Prostate gland (tissue), 2 donors: Measurements from ENCODE around the gene TMEM117. TPM values are rescaled to one million over a fixed set of nuclear protein-coding genes. Genes with fewer than 3 reads are reported as not detected.

Source experiments
- DNase-seq: peaks from one replicate; pipeline ENCODE4 v3.0.0-alpha.2; 2019; ENCODE audit warnings: low spot score
- H3K27ac ChIP-seq, 2 donors: fragments of 200-600 bp; sonication (generic); 2 replicates each; pipeline ENCODE4 v1.5.1; 2017 to 2019
- H3K27me3 ChIP-seq: fragments of 200-600 bp; sonication (generic); replicated peaks from 2 replicates; pipeline ENCODE4 v1.5.1; 2019; ENCODE audit not compliant: insufficient read depth
- H3K36me3 ChIP-seq, 2 donors: fragments of 200-600 bp; sonication (generic); 1 replicate in 1 of 2; 2 replicates in 1 of 2; pipeline versions ENCODE4 v1.5.1 to v1.8.1; 2017 to 2019
- H3K4me1 ChIP-seq: fragments of 200-600 bp; sonication (generic); replicated peaks from 2 replicates; pipeline ENCODE4 v1.5.1; 2019
- H3K4me3 ChIP-seq, 2 donors: fragments of 200-600 bp; sonication (generic); 2 replicates each; pipeline ENCODE4 v1.5.1; 2017 to 2019
- H3K9me3 ChIP-seq: fragments of 200-600 bp; sonication (generic); 2 replicates; pipeline ENCODE4 v1.5.1; 2017
- POLR2A ChIP-seq: fragments of 450-650 bp; IDR thresholded peaks from one replicate; pipeline ENCODE4 v1.6.1; 2016; ENCODE audit warnings: antibody characterized with exemption, mild to moderate bottlenecking
- POLR2AphosphoS5 ChIP-seq: sonication (generic); formaldehyde crosslinking; IDR thresholded peaks from one replicate; pipeline ENCODE4 v1.6.1; 2017; ENCODE audit warnings: antibody characterized with exemption
- WGBS: methylation state at CpG from one replicate; pipeline ENCODE4 v1.1.5; 2018; 5-methylcytosine and 5-hydroxymethylcytosine counted together
- intact Hi-C: fragments of 100-400 bp; cut with DNase I; formaldehyde crosslinking; loops from one replicate; pipeline ENCODE4 v1.14.2; 2022
- total RNA-seq, 2 donors: library from RNA; depleted of rRNA; stranded (reverse); fragments of >200 nt; gene quantifications; one replicate each; pipeline ENCODE4 v1.1.0, GENCODE V29; 2016
- TF ChIP-seq, protein P1 (sequence below), 4 experiments: fragments of 200-600 bp in 2 of 4; fragments of 450-650 bp in 2 of 4; sonication (generic) in 2 of 4; IDR thresholded peaks; 1 replicate in 3 of 4; 2 replicates in 1 of 4; pipeline ENCODE4 v1.5.1; 2016 to 2019; ENCODE audit warnings: antibody characterized with exemption in 4 of 4, mild to moderate bottlenecking in 2 of 4, moderate library complexity in 2 of 4

Gene TMEM117
- total RNA-seq, 2 donors from 2014 or later: 15.5 to 26.5 TPM

DNA sequence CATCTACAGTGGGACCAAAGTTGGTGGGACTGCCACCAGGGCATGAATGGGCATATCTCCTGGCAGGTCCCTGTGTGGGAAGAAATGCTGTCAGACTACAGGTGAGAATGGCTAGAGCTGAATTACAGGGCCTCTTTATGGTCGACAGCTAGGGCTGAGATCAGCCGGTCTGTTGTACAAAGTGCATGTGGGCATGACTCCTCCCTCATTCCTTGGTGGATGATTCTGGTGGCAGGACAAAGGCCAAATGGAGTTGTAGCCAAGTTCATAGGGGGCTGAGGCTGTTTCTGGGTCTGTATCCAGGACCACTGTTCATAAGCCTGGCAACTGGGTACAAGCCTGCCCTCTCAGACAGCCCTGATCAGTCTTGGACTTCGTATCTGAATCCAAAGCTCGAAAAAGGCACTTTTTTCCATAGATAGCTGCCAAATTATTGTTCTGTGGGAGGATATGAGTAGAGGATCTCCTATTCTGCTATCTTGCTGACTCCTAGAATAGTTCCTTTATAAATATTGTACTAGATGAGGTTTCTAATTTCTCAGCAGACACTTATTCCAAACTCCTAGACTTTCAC, 460.8 kb downstream of the TMEM117 start:
- Histone ChIP-seq H3K36me3 (no peaks in the 10 kb centered on the region), H3K4me1 (no peaks in the 10 kb centered on the region), H3K27ac (no peak overlapping the region), H3K4me3 (no peak overlapping the region), H3K9me3 (peaks cover 4% of the 10 kb centered on the region), H3K27me3 (no peaks in the 10 kb centered on the region)
- 77% methylated on average over 4 of the region's 4 CpGs for WGBS
- no peak for TF ChIP-seq POLR2A
- TF ChIP-seq POLR2AphosphoS5: no peak
- TF ChIP-seq, protein P1, sequence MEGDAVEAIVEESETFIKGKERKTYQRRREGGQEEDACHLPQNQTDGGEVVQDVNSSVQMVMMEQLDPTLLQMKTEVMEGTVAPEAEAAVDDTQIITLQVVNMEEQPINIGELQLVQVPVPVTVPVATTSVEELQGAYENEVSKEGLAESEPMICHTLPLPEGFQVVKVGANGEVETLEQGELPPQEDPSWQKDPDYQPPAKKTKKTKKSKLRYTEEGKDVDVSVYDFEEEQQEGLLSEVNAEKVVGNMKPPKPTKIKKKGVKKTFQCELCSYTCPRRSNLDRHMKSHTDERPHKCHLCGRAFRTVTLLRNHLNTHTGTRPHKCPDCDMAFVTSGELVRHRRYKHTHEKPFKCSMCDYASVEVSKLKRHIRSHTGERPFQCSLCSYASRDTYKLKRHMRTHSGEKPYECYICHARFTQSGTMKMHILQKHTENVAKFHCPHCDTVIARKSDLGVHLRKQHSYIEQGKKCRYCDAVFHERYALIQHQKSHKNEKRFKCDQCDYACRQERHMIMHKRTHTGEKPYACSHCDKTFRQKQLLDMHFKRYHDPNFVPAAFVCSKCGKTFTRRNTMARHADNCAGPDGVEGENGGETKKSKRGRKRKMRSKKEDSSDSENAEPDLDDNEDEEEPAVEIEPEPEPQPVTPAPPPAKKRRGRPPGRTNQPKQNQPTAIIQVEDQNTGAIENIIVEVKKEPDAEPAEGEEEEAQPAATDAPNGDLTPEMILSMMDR (IDR thresholded peaks at IDR 0.05): no peak
- intact Hi-C loops: no loop called here
- DNase-seq: no peak

DNA sequence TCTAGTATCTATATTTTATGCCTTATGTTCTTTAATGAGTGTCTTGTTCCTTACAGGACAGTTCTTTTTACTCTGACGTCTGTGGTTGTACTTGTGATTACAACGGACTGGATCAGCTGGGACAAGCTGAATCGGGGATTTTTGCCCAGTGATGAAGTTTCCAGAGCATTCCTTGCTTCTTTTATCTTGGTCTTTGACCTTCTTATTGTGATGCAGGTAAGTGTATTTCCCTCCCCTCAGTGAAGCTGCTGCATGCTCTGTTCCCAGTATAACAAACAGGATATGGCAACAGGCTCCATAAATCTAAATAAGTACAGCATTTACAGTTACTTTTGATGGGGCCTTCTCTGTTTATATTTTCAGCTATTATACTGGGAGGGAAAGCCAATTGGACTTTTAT, 463.6 kb downstream of the TMEM117 start:
- Histone ChIP-seq H3K27ac (no peak overlapping the region), H3K9me3 (peaks cover 4% of the 10 kb centered on the region), H3K4me3 (no peak overlapping the region), H3K36me3 (no peaks in the 10 kb centered on the region), H3K27me3 (no peaks in the 10 kb centered on the region), H3K4me1 (no peaks in the 10 kb centered on the region)
- intact Hi-C loops: no loop called here
- WGBS: 39% methylated on average over 3 of the region's 3 CpGs
- no peak for DNase-seq
- TF ChIP-seq POLR2AphosphoS5 (no peak), POLR2A (no peak)
- TF ChIP-seq, protein P1 (IDR thresholded peaks at IDR 0.05): no peak

GRCh38 chr12:44307506-44308168, 471.8 kb downstream of the TMEM117 start:
- no peaks in the 10 kb centered on the region for H3K4me1 ChIP-seq
- no peaks in the 10 kb centered on the region for H3K9me3 ChIP-seq
- DNase-seq: no peak
- 75% methylated on average over 7 of the region's 7 CpGs for WGBS
- H3K36me3 ChIP-seq: no peaks in the 10 kb centered on the region
- H3K27ac ChIP-seq: no peak overlapping the region
- H3K27me3 ChIP-seq: no peaks in the 10 kb centered on the region
- no peak for TF ChIP-seq POLR2A
- TF ChIP-seq, protein P1 (IDR thresholded peaks at IDR 0.05): no peak
- TF ChIP-seq POLR2AphosphoS5: no peak
- intact Hi-C loops: no loop called here
- no peak overlapping the region for H3K4me3 ChIP-seq

DNA sequence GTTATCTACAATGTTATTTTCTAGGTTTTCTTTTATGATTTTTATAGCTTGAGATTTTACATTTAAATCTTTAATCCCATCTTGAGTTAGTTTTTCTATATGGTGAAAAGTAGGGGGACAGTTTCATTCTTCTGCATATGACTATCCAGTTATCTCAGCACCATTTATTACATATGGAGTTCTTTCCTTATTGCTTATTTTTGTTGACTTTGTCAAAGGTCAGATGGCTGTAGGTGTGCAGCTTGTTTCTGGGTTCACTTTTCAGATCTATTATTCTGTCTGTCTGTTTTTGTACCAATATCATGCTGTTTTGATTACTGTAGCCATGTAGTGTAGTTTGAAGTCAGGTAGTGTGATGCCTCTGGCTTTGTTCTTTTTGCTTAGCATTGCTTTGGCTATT, 477.3 kb downstream of the TMEM117 start:
- no peaks in the 10 kb centered on the region for H3K27me3 ChIP-seq
- TF ChIP-seq, protein P1 (IDR thresholded peaks at IDR 0.05): no peak
- no peak for TF ChIP-seq POLR2A
- intact Hi-C loops: no loop called here
- no peaks in the 10 kb centered on the region for H3K9me3 ChIP-seq
- H3K4me3 ChIP-seq: no peak overlapping the region
- H3K4me1 ChIP-seq: no peaks in the 10 kb centered on the region
- no peak overlapping the region for H3K27ac ChIP-seq
- no peak for DNase-seq
- H3K36me3 ChIP-seq: no peaks in the 10 kb centered on the region

- no peak overlapping the region for H3K27ac ChIP-seq
- DNase-seq: no peak
- no peaks in the 10 kb centered on the region for H3K36me3 ChIP-seq
- H3K27me3 ChIP-seq: no peaks in the 10 kb centered on the region
- H3K4me3 ChIP-seq: no peak overlapping the region
- WGBS: 77% methylated on average over 1 of the region's 1 CpG
- TF ChIP-seq POLR2A (no peak), POLR2AphosphoS5 (no peak)
- TF ChIP-seq, protein P1 (IDR thresholded peaks at IDR 0.05): no peak
- intact Hi-C loops: no loop called here
- no peaks in the 10 kb centered on the region for H3K4me1 ChIP-seq
- H3K9me3 ChIP-seq: no peaks in the 10 kb centered on the region
These were observed 478.2 kb downstream of the TMEM117 start for GRCh38 chr12:44314007-44314500.
